ENCODE measurements around the gene CCDC18.
A peak's percentile ranks its signal among the peaks of the same experiment; 100 is the strongest.
"Not testable (repeated sequence)": the region's sequence is repeated elsewhere in the genome, so short reads cannot be mapped to it uniquely, and the experiment has no call there.

Gene CCDC18

GRCh38 chr1:93262645-93263044 lies 82.1 kb downstream of the CCDC18 start:
- no peak for DNase-seq (ENCODE audit: low read depth)
- no peak for TF ChIP-seq CTCF (conservative IDR thresholded peaks at IDR 0.05; ENCODE audit: control insufficient read depth, insufficient read depth, low read depth, low read length)
- H3K4me3 ChIP-seq (ENCODE audit: control insufficient read depth, low read depth, low read length): no peak overlapping the region

DNA sequence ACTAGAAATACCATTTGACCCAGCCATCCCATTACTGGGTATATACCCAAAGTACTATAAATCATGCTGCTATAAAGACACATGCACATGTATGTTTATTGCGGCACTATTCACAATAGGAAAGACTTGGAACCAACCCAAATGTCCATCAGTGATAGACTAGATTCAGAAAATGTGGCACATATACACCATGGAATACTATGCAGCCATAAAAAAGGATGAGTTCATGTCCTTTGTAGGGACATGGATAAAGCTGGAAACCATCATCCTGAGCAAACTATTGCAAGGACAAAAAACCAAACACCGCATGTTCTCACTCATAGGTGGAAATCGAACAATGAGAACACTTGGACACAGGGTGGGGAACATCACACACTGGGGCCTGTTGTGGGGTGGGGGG lies 88.4 kb downstream of the CCDC18 start:
- not testable (repeated sequence) for H3K4me3 ChIP-seq (ENCODE audit: control insufficient read depth, low read depth, low read length); DNase-seq (ENCODE audit: low read depth)

GRCh38 chr1:93275262-93275633 lies 94.7 kb downstream of the CCDC18 start:
- H3K4me3 ChIP-seq (ENCODE audit: control insufficient read depth, low read depth, low read length); DNase-seq (ENCODE audit: low read depth): not testable (repeated sequence)

- H3K4me3 ChIP-seq (ENCODE audit: control insufficient read depth, low read depth, low read length): no peak overlapping the region
- TF ChIP-seq CTCF (conservative IDR thresholded peaks at IDR 0.05; ENCODE audit: control insufficient read depth, insufficient read depth, low read depth, low read length): no peak
- DNase-seq (ENCODE audit: low read depth): no peak
Measured at GRCh38 chr1:93275634-93276295, 95.2 kb downstream of the CCDC18 start.

GRCh38 chr1:93277530-93277929 lies 97.0 kb downstream of the CCDC18 start:
- not testable (repeated sequence) for H3K4me3 ChIP-seq (ENCODE audit: control insufficient read depth, low read depth, low read length); DNase-seq (ENCODE audit: low read depth)

- DNase-seq (ENCODE audit: low read depth): no peak
Measured at GRCh38 chr1:93283496-93283895, 103.0 kb downstream of the CCDC18 start.

DNA sequence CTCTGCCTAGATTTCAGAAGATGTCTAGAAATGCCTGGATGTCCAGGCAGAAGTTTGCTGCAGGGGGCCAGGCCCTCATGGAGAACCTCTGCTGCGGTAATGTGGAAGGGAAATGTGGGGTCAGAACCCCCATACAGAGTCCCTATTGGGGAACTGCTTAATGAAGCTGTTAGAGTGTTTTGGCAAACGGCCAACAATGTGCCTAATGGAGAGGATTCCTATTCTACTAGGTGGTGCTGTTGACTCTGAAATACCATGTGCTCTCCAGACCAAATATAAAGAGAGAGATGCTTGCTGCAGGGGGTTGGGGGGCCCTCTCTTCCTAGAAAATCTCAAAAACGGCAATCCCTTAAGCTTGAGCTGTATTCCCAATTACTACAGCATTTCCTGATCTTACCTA lies 108.0 kb downstream of the CCDC18 start:
- peak; percentile 23 for DNase-seq (ENCODE audit: low read depth)
- TF ChIP-seq CTCF (conservative IDR thresholded peaks at IDR 0.05; ENCODE audit: control insufficient read depth, insufficient read depth, low read depth, low read length): no peak
- no peak overlapping the region for H3K4me3 ChIP-seq (ENCODE audit: control insufficient read depth, low read depth, low read length)

More at GRCh38 chr1:93283496-93283895, 103.0 kb downstream of the CCDC18 start:
- no peak overlapping the region for H3K4me3 ChIP-seq (ENCODE audit: control insufficient read depth, low read depth, low read length)
- TF ChIP-seq CTCF (conservative IDR thresholded peaks at IDR 0.05; ENCODE audit: control insufficient read depth, insufficient read depth, low read depth, low read length): no peak

DNA sequence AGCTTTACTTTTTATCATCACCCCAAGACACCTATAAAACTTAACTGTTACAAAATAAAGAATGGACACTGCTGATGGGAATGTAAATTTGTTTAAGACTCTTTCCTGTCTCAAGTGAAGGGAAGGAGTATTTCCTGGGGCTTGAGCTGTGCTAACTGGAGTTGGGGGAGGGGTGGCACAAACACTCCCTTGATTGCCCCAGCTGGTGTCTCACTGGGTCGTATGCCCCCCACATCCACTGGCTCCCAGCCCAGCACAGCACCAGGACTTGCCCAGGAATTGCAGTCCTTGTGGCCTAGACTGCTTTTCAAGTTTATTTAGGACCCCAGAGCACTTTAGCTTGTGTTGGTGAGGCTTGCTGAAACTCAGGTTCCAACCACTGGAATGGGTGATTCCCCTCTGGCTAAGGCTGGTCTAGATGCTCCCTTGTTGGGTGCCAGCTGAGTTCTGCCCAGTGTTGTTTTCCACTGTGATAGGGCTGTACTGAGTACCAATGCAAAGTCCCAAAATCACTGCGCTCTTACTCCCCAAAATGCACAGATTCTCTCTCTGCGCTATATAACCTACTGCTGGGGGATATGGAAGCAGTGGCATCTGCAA lies 116.1 kb downstream of the CCDC18 start:
- H3K4me3 ChIP-seq (ENCODE audit: control insufficient read depth, low read depth, low read length): no peak overlapping the region
- TF ChIP-seq CTCF (conservative IDR thresholded peaks at IDR 0.05; ENCODE audit: control insufficient read depth, insufficient read depth, low read depth, low read length): no peak
- DNase-seq (ENCODE audit: low read depth): no peak

Measured in fibroblast of mammary gland (primary cell).